Loucy (cell line): ENCODE data around the gene KRTAP13-2.

Source experiments
- H2AFZ ChIP-seq: fragments of 200-600 bp; sonication (generic); 2 replicates; pipeline ENCODE4 v1.6.0; 2016; ENCODE audit warnings: antibody characterized with exemption, mild to moderate bottlenecking, low read length, moderate library complexity
- H3F3A ChIP-seq: fragments of 200-600 bp; 2 replicates; pipeline ENCODE4 v1.6.0; 2016; ENCODE audit warnings: antibody characterized with exemption, low read depth, mild to moderate bottlenecking
- H3K27me3 ChIP-seq: fragments of 200-600 bp; sonication (generic); 2 replicates; pipeline ENCODE4 v1.6.1; 2014; ENCODE audit warnings: low read length, mild to moderate bottlenecking; ENCODE audit not compliant: insufficient read depth, poor library complexity, severe bottlenecking
- H3K36me3 ChIP-seq: fragments of 200-600 bp; sonication (generic); 2 replicates; pipeline ENCODE4 v1.6.1; 2016; ENCODE audit warnings: low read length; ENCODE audit not compliant: insufficient read depth
- H3K4me1 ChIP-seq: fragments of 200-600 bp; sonication (generic); 2 replicates; pipeline ENCODE4 v1.5.1; 2014; ENCODE audit warnings: low read length, mild to moderate bottlenecking; ENCODE audit not compliant: insufficient read depth, poor library complexity, severe bottlenecking
- H3K4me2 ChIP-seq: fragments of 200-600 bp; sonication (generic); 2 replicates; pipeline ENCODE4 v1.6.0; 2014; ENCODE audit warnings: antibody characterized with exemption, low read length, low read depth, mild to moderate bottlenecking; ENCODE audit not compliant: poor library complexity, severe bottlenecking
- H3K4me3 ChIP-seq: fragments of 200-600 bp; sonication (generic); 2 replicates; pipeline ENCODE4 v1.5.1; 2014; ENCODE audit warnings: low read length, mild to moderate bottlenecking, mixed read lengths; ENCODE audit not compliant: poor library complexity, severe bottlenecking
- H3K79me2 ChIP-seq: fragments of 200-600 bp; sonication (generic); 2 replicates; pipeline ENCODE4 v1.6.1; 2014; ENCODE audit warnings: low read length; ENCODE audit not compliant: insufficient read depth
- H3K9ac ChIP-seq: fragments of 200-600 bp; sonication (generic); 2 replicates; pipeline ENCODE4 v1.6.0; 2014; ENCODE audit warnings: mild to moderate bottlenecking, low read depth, low read length, moderate library complexity; ENCODE audit not compliant: poor library complexity, severe bottlenecking
- H3K9me2 ChIP-seq: fragments of 200-600 bp; sonication (generic); replicated peaks from 2 replicates; pipeline ENCODE4 v1.6.1; 2016; ENCODE audit warnings: low read depth, low read length, mixed read lengths
- H3K9me3 ChIP-seq: fragments of 200-600 bp; sonication (generic); 2 replicates; pipeline ENCODE4 v1.6.1; 2014; ENCODE audit warnings: mild to moderate bottlenecking, antibody characterized with exemption, low read length, low read depth; ENCODE audit not compliant: insufficient read depth
- H4K20me1 ChIP-seq: fragments of 200-600 bp; sonication (generic); 2 replicates; pipeline ENCODE4 v1.6.0; 2014; ENCODE audit warnings: antibody characterized with exemption, low read length, mild to moderate bottlenecking; ENCODE audit not compliant: insufficient read depth, poor library complexity, severe bottlenecking
- CTCF ChIP-seq: fragments of 200-600 bp; sonication (generic); conservative IDR thresholded peaks from 2 replicates; pipeline ENCODE4 v1.5.1; 2014; ENCODE audit warnings: mild to moderate bottlenecking, antibody characterized with exemption, low read length
- EZH2phosphoT487 ChIP-seq: fragments of 200-600 bp; IDR thresholded peaks from 2 replicates; pipeline ENCODE4 v1.6.1; 2018; ENCODE audit warnings: antibody characterized with exemption, mild to moderate bottlenecking, moderate library complexity, borderline replicate concordance

The KRTAP13-2 gene

GRCh38 chr21:30355906-30356305, 16.2 kb downstream of the KRTAP13-2 start:
- Histone ChIP-seq H3K9me3 (0 out of 2 replicates have a peak, but pooled peaks cover 3% of the 10 kb centered on the region), H3F3A (no peaks in the 10 kb centered on the region)
- no peak for TF ChIP-seq EZH2phosphoT487
- TF ChIP-seq CTCF: no peak

GRCh38 chr21:30354308-30355005, 17.6 kb downstream of the KRTAP13-2 start:
- Histone ChIP-seq H3K27me3 (no peaks in the 10 kb centered on the region), H3K9me2 (no peaks in the 10 kb centered on the region), H4K20me1 (no peaks in the 10 kb centered on the region), H3K79me2 (no peaks in the 10 kb centered on the region), H3F3A (no peaks in the 10 kb centered on the region), H3K4me3 (no peak overlapping the region), H3K4me2 (no peak overlapping the region), H3K9ac (no peak overlapping the region), H3K9me3 (0 out of 2 replicates have a peak, but pooled peaks cover 3% of the 10 kb centered on the region), H2AFZ (no peak overlapping the region), H3K36me3 (no peaks in the 10 kb centered on the region), H3K4me1 (no peaks in the 10 kb centered on the region)
- TF ChIP-seq CTCF: no peak
- TF ChIP-seq EZH2phosphoT487: no peak

More at GRCh38 chr21:30355906-30356305, 16.2 kb downstream of the KRTAP13-2 start:
- Histone ChIP-seq H3K4me1 (no peaks in the 10 kb centered on the region), H3K27me3 (no peaks in the 10 kb centered on the region), H2AFZ (no peak overlapping the region), H3K9ac (no peak overlapping the region), H3K79me2 (no peaks in the 10 kb centered on the region), H3K36me3 (no peaks in the 10 kb centered on the region), H3K9me2 (no peaks in the 10 kb centered on the region), H3K4me3 (no peak overlapping the region), H4K20me1 (no peaks in the 10 kb centered on the region), H3K4me2 (no peak overlapping the region)

- Histone ChIP-seq H3K9me3 (0 out of 2 replicates have a peak, but pooled peaks cover 3% of the 10 kb centered on the region), H3K9ac (no peak overlapping the region), H2AFZ (no peak overlapping the region), H4K20me1 (no peaks in the 10 kb centered on the region), H3F3A (no peaks in the 10 kb centered on the region), H3K9me2 (no peaks in the 10 kb centered on the region), H3K4me1 (no peaks in the 10 kb centered on the region), H3K27me3 (no peaks in the 10 kb centered on the region), H3K4me3 (no peak overlapping the region), H3K36me3 (no peaks in the 10 kb centered on the region), H3K79me2 (no peaks in the 10 kb centered on the region), H3K4me2 (no peak overlapping the region)
- TF ChIP-seq EZH2phosphoT487 (no peak), CTCF (no peak)
Measured at GRCh38 chr21:30351534-30351933, 20.5 kb downstream of the KRTAP13-2 start.
